Measurements from ENCODE around the gene ZC3H18. TPM values are rescaled to one million over a fixed set of nuclear protein-coding genes. Genes with fewer than 3 reads are reported as not detected.

The ZC3H18 gene
- total and polyA plus RNA-seq, 9 donors: 16.0 to 40.4 (median 30.7) TPM

- H3K27ac ChIP-seq: no peak overlapping the region
- no peaks in the 10 kb centered on the region for H3K36me3 ChIP-seq
- H3K4me1 ChIP-seq (ENCODE audit: insufficient read depth): no peaks in the 10 kb centered on the region
- TF ChIP-seq CTCF (IDR thresholded peaks at IDR 0.05): no peak
- TF ChIP-seq POLR2A (IDR thresholded peaks at IDR 0.05): no peak
- TF ChIP-seq EP300 (IDR thresholded peaks at IDR 0.05): no peak
- DNase-seq: no peak
- H3K9me3 ChIP-seq: no peaks in the 10 kb centered on the region
- no peaks in the 10 kb centered on the region for H3K27me3 ChIP-seq
- WGBS, 3 donors: 86 to 89% (median 88%) methylated on average over 20 of the region's 20 CpGs
- intact Hi-C loops (cut with DNase I): no loop called here
- H3K4me3 ChIP-seq: no peak overlapping the region
Measured at GRCh38 chr16:88577166-88577565, 7.0 kb downstream of the ZC3H18 start.

GRCh38 chr16:88578446-88579313 is 8.5 kb downstream of the ZC3H18 start:
- Histone ChIP-seq H3K27me3 (no peaks in the 10 kb centered on the region), H3K9me3 (no peaks in the 10 kb centered on the region), H3K36me3 (no peaks in the 10 kb centered on the region), H3K4me3 (no peak overlapping the region), H3K27ac (no peak overlapping the region), H3K4me1 (ENCODE audit: insufficient read depth) (no peaks in the 10 kb centered on the region)
- TF ChIP-seq EP300 (IDR thresholded peaks at IDR 0.05) (no peak), CTCF (IDR thresholded peaks at IDR 0.05) (no peak), POLR2A (IDR thresholded peaks at IDR 0.05) (no peak)
- no peak for DNase-seq
- intact Hi-C loops (cut with DNase I): no loop called here
- WGBS, 3 donors: 90 to 92% (median 91%) methylated on average over 26 of the region's 26 CpGs

- Histone ChIP-seq H3K36me3 (no peaks in the 10 kb centered on the region), H3K9me3 (no peaks in the 10 kb centered on the region), H3K27ac (no peak overlapping the region), H3K4me3 (no peak overlapping the region), H3K4me1 (ENCODE audit: insufficient read depth) (no peaks in the 10 kb centered on the region), H3K27me3 (no peaks in the 10 kb centered on the region)
- 87 to 90% (median 88%) methylated on average over 16 of the region's 16 CpGs for WGBS, 3 donors
- TF ChIP-seq EP300 (IDR thresholded peaks at IDR 0.05) (no peak), CTCF (IDR thresholded peaks at IDR 0.05) (no peak), POLR2A (IDR thresholded peaks at IDR 0.05) (no peak)
- intact Hi-C loops (cut with DNase I): no loop called here
- DNase-seq: no peak
Measured at GRCh38 chr16:88580371-88580770, 10.2 kb downstream of the ZC3H18 start.

GRCh38 chr16:88581033-88581432 is 10.8 kb downstream of the ZC3H18 start:
- no peak overlapping the region for H3K27ac ChIP-seq
- no peak for DNase-seq
- H3K4me1 ChIP-seq (ENCODE audit: insufficient read depth): no peaks in the 10 kb centered on the region
- 79 to 84% (median 79%) methylated on average over 4 of the region's 4 CpGs for WGBS, 3 donors
- H3K4me3 ChIP-seq: no peak overlapping the region
- no peaks in the 10 kb centered on the region for H3K9me3 ChIP-seq
- H3K27me3 ChIP-seq: no peaks in the 10 kb centered on the region
- H3K36me3 ChIP-seq: no peaks in the 10 kb centered on the region
- intact Hi-C loops (cut with DNase I): no loop called here
- no peak for TF ChIP-seq CTCF (IDR thresholded peaks at IDR 0.05)
- TF ChIP-seq POLR2A (IDR thresholded peaks at IDR 0.05): no peak
- TF ChIP-seq EP300 (IDR thresholded peaks at IDR 0.05): no peak

Measured in ovary (tissue), 9 donors.